GM23338 (cell line): ENCODE results near the gene MCU. TPM values are rescaled to one million over a fixed set of nuclear protein-coding genes. Genes with fewer than 3 reads are reported as not detected.

Experiments
- ATAC-seq: fragments of 200-7000 bp; cut with Tn5 transposase; 3 replicates; pipeline ENCODE4 v1.9.1; 2020
- DNase-seq: peaks from one replicate; pipeline ENCODE4 v3.0.0-alpha.2; 2015; ENCODE audit warnings: low spot score
- H2AFZ ChIP-seq: fragments of 200-600 bp; sonication (generic); 2 replicates; pipeline ENCODE4 v1.8.0; 2016; ENCODE audit warnings: antibody characterized with exemption, mild to moderate bottlenecking, moderate library complexity
- H3F3A ChIP-seq: fragments of 200-600 bp; sonication (generic); replicated peaks from 2 replicates; pipeline ENCODE4 v1.8.0; 2017; ENCODE audit warnings: antibody characterized with exemption, mixed run types, low read depth
- H3K27ac ChIP-seq: fragments of 200-600 bp; sonication (generic); 2 replicates; pipeline ENCODE4 v1.6.1; 2016; ENCODE audit warnings: low read depth
- H3K27me3 ChIP-seq: fragments of 200-600 bp; sonication (generic); 2 replicates; pipeline ENCODE4 v1.8.0; 2016; ENCODE audit warnings: mild to moderate bottlenecking, mixed run types, moderate library complexity; ENCODE audit not compliant: insufficient read depth
- H3K36me3 ChIP-seq: fragments of 200-600 bp; sonication (generic); 2 replicates; pipeline ENCODE4 v1.8.0; 2016; ENCODE audit warnings: mild to moderate bottlenecking; ENCODE audit not compliant: insufficient read depth
- H3K4me1 ChIP-seq: fragments of 200-600 bp; sonication (generic); 2 replicates; pipeline ENCODE4 v1.8.0; 2016; ENCODE audit warnings: mild to moderate bottlenecking, moderate library complexity; ENCODE audit not compliant: insufficient read depth
- H3K4me2 ChIP-seq: fragments of 200-600 bp; sonication (generic); 2 replicates; pipeline ENCODE4 v1.7.1; 2017; ENCODE audit warnings: mixed run types
- H3K4me3 ChIP-seq: fragments of 200-600 bp; sonication (generic); 2 replicates; pipeline ENCODE4 v1.6.1; 2016; ENCODE audit warnings: mixed run types
- H3K79me2 ChIP-seq: fragments of 200-600 bp; sonication (generic); replicated peaks from 2 replicates; pipeline ENCODE4 v1.8.0; 2017; ENCODE audit warnings: mild to moderate bottlenecking; ENCODE audit not compliant: insufficient read depth
- H3K9me2 ChIP-seq: fragments of 200-600 bp; sonication (generic); 2 replicates; pipeline ENCODE4 v1.8.0; 2017; ENCODE audit not compliant: insufficient read depth
- H4K20me1 ChIP-seq: fragments of 200-600 bp; sonication (generic); replicated peaks from 2 replicates; pipeline ENCODE4 v1.8.0; 2017; ENCODE audit warnings: mild to moderate bottlenecking; ENCODE audit not compliant: insufficient read depth
- H3K27ac Mint-ChIP-seq: 2 replicates; pipeline ENCODE4 v1.8.0; 2020; ENCODE audit warnings: inconsistent platforms, mild to moderate bottlenecking, moderate library complexity, mixed read lengths
- H3K27me3 Mint-ChIP-seq: 3 replicates; pipeline ENCODE4 v1.8.0; 2022; ENCODE audit warnings: low read depth, mild to moderate bottlenecking, moderate library complexity, mixed read lengths, inconsistent platforms; ENCODE audit not compliant: insufficient read depth, poor library complexity
- H3K36me3 Mint-ChIP-seq: 3 replicates; pipeline ENCODE4 v1.8.0; 2021; ENCODE audit warnings: low read depth, mild to moderate bottlenecking, inconsistent platforms, moderate library complexity, mixed read lengths
- H3K4me1 Mint-ChIP-seq: 3 replicates; pipeline ENCODE4 v1.8.0; 2020; ENCODE audit warnings: mild to moderate bottlenecking, inconsistent platforms, mixed read lengths
- H3K4me3 Mint-ChIP-seq: 3 replicates; pipeline ENCODE4 v1.8.0; 2021; ENCODE audit warnings: moderate library complexity, mild to moderate bottlenecking, inconsistent platforms, mixed read lengths
- H3K9me3 Mint-ChIP-seq: 3 replicates; pipeline ENCODE4 v1.8.0; 2020; ENCODE audit warnings: moderate library complexity, mild to moderate bottlenecking, inconsistent platforms, mixed read lengths
- CREB1 ChIP-seq: fragments of 250-450 bp; sonication (Bioruptor Pico); IDR thresholded peaks from 2 replicates; pipeline ENCODE4 v1.5.0; 2020; ENCODE audit warnings: low read depth, mild to moderate bottlenecking, moderate library complexity
- EZH2 ChIP-seq: fragments of 200-600 bp; sonication (generic); IDR thresholded peaks from one replicate; pipeline ENCODE4 v1.8.0; 2017; ENCODE audit warnings: antibody characterized with exemption, mild to moderate bottlenecking, low read depth; ENCODE audit not compliant: unreplicated experiment
- EZH2phosphoT487 ChIP-seq: fragments of 200-600 bp; sonication (generic); IDR thresholded peaks from one replicate; pipeline ENCODE4 v1.8.1; 2018; ENCODE audit warnings: antibody characterized with exemption; ENCODE audit not compliant: unreplicated experiment
- JUNB ChIP-seq: IDR thresholded peaks from one replicate; pipeline ENCODE4 v1.6.1; 2016; ENCODE audit warnings: antibody characterized with exemption; ENCODE audit not compliant: unreplicated experiment
- NANOG ChIP-seq: IDR thresholded peaks from 2 replicates; pipeline ENCODE4 v1.6.1; 2016; ENCODE audit warnings: antibody characterized with exemption, borderline replicate concordance
- POLR2AphosphoS5 ChIP-seq: IDR thresholded peaks from 2 replicates; pipeline ENCODE4 v1.6.1; 2016; ENCODE audit warnings: antibody characterized with exemption, low read depth
- STAT1 ChIP-seq: IDR thresholded peaks from one replicate; pipeline ENCODE4 v1.6.1; 2016; ENCODE audit warnings: antibody characterized with exemption; ENCODE audit not compliant: unreplicated experiment
- ZNF114 ChIP-seq: fragments of 250-450 bp; sonication (Bioruptor Pico); IDR thresholded peaks from 2 replicates; pipeline ENCODE4 v1.5.0; 2020; ENCODE audit warnings: mild to moderate bottlenecking, moderate library complexity
- ZNF331 ChIP-seq: fragments of 250-450 bp; sonication (Bioruptor Pico); IDR thresholded peaks from 2 replicates; pipeline ENCODE4 v1.5.0; 2020; ENCODE audit warnings: low read depth, mild to moderate bottlenecking, moderate library complexity
- polyA plus RNA-seq: library from polyadenylated mRNA; unstranded; fragments of >200 nt; fragmentation: Nextera tagmentation; extraction: Ambion mirVana; gene quantifications from 2 replicates; pipeline ENCODE4 v1.2.1, GENCODE V29; 2016
- total RNA-seq: library from RNA; depleted of rRNA; stranded (reverse); fragments of >200 nt; shearing (Covaris generic); gene quantifications from 2 replicates; pipeline ENCODE4 v1.2.3, GENCODE V29; 2014
- TF ChIP-seq, protein P1 (sequence below): IDR thresholded peaks from one replicate; pipeline ENCODE4 v1.6.1; 2018; ENCODE audit warnings: antibody characterized with exemption; ENCODE audit not compliant: unreplicated experiment
- TF ChIP-seq, protein P2 (sequence below), 2 experiments: fragments of 200-600 bp in 1 of 2; sonication (generic) in 1 of 2; conservative IDR thresholded peaks; 2 replicates each; pipeline versions ENCODE4 v1.5.1 to v1.6.1; 2016 to 2017; ENCODE audit warnings: antibody characterized with exemption in 2 of 2, low read depth in 2 of 2, mild to moderate bottlenecking in 2 of 2, moderate library complexity in 1 of 2
- TF ChIP-seq, protein P3 (sequence below): IDR thresholded peaks from 2 replicates; pipeline ENCODE4 v1.6.1; 2016; ENCODE audit warnings: antibody characterized with exemption
- TF ChIP-seq, protein P4 (sequence below): fragments of 250-450 bp; sonication (Bioruptor Pico); IDR thresholded peaks from 2 replicates; pipeline ENCODE4 v1.5.0; 2020; ENCODE audit warnings: mild to moderate bottlenecking, moderate library complexity

Gene MCU
- total and polyA plus RNA-seq, 2 experiments from 2014 or later = 41.8 to 68.2 TPM

DNA sequence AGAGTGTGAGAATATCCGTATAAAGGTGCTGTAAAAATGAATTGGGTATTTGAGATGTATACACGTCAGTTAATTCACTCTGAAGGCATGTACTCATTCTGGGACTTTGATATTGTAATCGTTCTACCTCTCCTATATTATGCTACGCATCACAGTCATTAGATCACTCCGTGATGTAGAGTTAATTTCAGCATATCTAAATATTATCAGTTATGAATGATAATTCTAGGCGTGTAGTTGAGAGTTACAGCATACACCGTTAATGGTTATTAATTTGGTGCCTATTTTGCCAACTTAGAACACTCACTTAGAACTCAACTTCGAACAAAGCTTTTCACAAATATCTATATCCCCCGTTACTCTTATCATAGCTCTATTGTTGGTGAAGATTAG is 477 bp upstream of the MCU start (continued):
- TF ChIP-seq, protein P1, sequence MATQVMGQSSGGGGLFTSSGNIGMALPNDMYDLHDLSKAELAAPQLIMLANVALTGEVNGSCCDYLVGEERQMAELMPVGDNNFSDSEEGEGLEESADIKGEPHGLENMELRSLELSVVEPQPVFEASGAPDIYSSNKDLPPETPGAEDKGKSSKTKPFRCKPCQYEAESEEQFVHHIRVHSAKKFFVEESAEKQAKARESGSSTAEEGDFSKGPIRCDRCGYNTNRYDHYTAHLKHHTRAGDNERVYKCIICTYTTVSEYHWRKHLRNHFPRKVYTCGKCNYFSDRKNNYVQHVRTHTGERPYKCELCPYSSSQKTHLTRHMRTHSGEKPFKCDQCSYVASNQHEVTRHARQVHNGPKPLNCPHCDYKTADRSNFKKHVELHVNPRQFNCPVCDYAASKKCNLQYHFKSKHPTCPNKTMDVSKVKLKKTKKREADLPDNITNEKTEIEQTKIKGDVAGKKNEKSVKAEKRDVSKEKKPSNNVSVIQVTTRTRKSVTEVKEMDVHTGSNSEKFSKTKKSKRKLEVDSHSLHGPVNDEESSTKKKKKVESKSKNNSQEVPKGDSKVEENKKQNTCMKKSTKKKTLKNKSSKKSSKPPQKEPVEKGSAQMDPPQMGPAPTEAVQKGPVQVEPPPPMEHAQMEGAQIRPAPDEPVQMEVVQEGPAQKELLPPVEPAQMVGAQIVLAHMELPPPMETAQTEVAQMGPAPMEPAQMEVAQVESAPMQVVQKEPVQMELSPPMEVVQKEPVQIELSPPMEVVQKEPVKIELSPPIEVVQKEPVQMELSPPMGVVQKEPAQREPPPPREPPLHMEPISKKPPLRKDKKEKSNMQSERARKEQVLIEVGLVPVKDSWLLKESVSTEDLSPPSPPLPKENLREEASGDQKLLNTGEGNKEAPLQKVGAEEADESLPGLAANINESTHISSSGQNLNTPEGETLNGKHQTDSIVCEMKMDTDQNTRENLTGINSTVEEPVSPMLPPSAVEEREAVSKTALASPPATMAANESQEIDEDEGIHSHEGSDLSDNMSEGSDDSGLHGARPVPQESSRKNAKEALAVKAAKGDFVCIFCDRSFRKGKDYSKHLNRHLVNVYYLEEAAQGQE = no peak
- TF ChIP-seq ZNF331 (CRISPR knock-in tag) (no peak), NANOG (no peak), POLR2AphosphoS5 (no peak), JUNB (no peak), EZH2phosphoT487 (no peak), ZNF114 (CRISPR knock-in tag) (no peak)

DNA sequence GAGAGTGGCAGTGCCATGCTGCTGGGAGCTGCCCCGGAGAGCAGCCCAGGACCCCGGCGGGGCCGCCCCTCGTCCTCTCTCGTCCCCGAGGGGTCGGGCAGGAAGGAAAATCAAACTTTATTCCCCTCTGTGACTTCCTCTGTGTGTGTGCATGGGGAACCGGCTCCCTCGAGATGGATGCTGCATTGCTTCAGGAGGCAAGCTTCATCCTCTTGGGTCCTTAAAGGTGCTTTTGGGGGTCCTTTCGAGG is 726 bp downstream of the MCU start:
- Mint-ChIP-seq H3K36me3 (no peaks in the 10 kb centered on the region), H3K27me3 (peaks cover 2% of the 10 kb centered on the region), H3K4me1 (peaks cover 18% of the 10 kb centered on the region; the same call in 2 of the 3 replicates), H3K27ac (no peak overlapping the region), H3K9me3 (no peaks in the 10 kb centered on the region), H3K4me3 (peak overlapping the region; percentile 90)
- peaks cover 51% of the 10 kb centered on the region for H3K79me2 ChIP-seq
- DNase-seq (no peak), ATAC-seq (peak; percentile 8)
- peaks cover 15% of the 10 kb centered on the region for H4K20me1 ChIP-seq
- H3K4me3 ChIP-seq = peak overlapping the region; percentile 90
- no peaks in the 10 kb centered on the region for H3F3A ChIP-seq
- H3K4me1 ChIP-seq = peaks cover 14% of the 10 kb centered on the region
- TF ChIP-seq, protein P2, sequence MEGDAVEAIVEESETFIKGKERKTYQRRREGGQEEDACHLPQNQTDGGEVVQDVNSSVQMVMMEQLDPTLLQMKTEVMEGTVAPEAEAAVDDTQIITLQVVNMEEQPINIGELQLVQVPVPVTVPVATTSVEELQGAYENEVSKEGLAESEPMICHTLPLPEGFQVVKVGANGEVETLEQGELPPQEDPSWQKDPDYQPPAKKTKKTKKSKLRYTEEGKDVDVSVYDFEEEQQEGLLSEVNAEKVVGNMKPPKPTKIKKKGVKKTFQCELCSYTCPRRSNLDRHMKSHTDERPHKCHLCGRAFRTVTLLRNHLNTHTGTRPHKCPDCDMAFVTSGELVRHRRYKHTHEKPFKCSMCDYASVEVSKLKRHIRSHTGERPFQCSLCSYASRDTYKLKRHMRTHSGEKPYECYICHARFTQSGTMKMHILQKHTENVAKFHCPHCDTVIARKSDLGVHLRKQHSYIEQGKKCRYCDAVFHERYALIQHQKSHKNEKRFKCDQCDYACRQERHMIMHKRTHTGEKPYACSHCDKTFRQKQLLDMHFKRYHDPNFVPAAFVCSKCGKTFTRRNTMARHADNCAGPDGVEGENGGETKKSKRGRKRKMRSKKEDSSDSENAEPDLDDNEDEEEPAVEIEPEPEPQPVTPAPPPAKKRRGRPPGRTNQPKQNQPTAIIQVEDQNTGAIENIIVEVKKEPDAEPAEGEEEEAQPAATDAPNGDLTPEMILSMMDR (conservative IDR thresholded peaks at IDR 0.05; ENCODE audit: low read depth in 2 of 2) = no peak
- TF ChIP-seq EZH2 (no peak), ZNF331 (CRISPR knock-in tag) (no peak), CREB1 (CRISPR knock-in tag) (no peak), NANOG (no peak), ZNF114 (CRISPR knock-in tag) (no peak), STAT1 (no peak)
- TF ChIP-seq, protein P3, sequence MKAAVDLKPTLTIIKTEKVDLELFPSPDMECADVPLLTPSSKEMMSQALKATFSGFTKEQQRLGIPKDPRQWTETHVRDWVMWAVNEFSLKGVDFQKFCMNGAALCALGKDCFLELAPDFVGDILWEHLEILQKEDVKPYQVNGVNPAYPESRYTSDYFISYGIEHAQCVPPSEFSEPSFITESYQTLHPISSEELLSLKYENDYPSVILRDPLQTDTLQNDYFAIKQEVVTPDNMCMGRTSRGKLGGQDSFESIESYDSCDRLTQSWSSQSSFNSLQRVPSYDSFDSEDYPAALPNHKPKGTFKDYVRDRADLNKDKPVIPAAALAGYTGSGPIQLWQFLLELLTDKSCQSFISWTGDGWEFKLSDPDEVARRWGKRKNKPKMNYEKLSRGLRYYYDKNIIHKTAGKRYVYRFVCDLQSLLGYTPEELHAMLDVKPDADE = no peak
- TF ChIP-seq, protein P4, sequence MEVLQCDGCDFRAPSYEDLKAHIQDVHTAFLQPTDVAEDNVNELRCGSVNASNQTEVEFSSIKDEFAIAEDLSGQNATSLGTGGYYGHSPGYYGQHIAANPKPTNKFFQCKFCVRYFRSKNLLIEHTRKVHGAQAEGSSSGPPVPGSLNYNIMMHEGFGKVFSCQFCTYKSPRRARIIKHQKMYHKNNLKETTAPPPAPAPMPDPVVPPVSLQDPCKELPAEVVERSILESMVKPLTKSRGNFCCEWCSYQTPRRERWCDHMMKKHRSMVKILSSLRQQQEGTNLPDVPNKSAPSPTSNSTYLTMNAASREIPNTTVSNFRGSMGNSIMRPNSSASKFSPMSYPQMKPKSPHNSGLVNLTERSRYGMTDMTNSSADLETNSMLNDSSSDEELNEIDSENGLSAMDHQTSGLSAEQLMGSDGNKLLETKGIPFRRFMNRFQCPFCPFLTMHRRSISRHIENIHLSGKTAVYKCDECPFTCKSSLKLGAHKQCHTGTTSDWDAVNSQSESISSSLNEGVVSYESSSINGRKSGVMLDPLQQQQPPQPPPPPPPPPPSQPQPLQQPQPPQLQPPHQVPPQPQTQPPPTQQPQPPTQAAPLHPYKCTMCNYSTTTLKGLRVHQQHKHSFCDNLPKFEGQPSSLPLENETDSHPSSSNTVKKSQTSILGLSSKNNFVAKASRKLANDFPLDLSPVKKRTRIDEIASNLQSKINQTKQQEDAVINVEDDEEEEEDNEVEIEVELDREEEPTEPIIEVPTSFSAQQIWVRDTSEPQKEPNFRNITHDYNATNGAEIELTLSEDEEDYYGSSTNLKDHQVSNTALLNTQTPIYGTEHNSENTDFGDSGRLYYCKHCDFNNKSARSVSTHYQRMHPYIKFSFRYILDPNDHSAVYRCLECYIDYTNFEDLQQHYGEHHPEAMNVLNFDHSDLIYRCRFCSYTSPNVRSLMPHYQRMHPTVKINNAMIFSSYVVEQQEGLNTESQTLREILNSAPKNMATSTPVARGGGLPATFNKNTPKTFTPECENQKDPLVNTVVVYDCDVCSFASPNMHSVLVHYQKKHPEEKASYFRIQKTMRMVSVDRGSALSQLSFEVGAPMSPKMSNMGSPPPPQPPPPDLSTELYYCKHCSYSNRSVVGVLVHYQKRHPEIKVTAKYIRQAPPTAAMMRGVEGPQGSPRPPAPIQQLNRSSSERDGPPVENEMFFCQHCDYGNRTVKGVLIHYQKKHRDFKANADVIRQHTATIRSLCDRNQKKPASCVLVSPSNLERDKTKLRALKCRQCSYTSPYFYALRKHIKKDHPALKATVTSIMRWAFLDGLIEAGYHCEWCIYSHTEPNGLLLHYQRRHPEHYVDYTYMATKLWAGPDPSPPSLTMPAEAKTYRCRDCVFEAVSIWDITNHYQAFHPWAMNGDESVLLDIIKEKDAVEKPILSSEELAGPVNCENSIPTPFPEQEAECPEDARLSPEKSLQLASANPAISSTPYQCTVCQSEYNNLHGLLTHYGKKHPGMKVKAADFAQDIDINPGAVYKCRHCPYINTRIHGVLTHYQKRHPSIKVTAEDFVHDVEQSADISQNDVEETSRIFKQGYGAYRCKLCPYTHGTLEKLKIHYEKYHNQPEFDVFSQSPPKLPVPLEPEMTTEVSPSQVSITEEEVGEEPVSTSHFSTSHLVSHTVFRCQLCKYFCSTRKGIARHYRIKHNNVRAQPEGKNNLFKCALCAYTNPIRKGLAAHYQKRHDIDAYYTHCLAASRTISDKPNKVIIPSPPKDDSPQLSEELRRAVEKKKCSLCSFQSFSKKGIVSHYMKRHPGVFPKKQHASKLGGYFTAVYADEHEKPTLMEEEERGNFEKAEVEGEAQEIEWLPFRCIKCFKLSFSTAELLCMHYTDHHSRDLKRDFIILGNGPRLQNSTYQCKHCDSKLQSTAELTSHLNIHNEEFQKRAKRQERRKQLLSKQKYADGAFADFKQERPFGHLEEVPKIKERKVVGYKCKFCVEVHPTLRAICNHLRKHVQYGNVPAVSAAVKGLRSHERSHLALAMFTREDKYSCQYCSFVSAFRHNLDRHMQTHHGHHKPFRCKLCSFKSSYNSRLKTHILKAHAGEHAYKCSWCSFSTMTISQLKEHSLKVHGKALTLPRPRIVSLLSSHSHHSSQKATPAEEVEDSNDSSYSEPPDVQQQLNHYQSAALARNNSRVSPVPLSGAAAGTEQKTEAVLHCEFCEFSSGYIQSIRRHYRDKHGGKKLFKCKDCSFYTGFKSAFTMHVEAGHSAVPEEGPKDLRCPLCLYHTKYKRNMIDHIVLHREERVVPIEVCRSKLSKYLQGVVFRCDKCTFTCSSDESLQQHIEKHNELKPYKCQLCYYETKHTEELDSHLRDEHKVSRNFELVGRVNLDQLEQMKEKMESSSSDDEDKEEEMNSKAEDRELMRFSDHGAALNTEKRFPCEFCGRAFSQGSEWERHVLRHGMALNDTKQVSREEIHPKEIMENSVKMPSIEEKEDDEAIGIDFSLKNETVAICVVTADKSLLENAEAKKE = no peak
- H3K27ac ChIP-seq = no peak overlapping the region
- no peaks in the 10 kb centered on the region for H3K9me2 ChIP-seq
- H2AFZ ChIP-seq = peak overlapping the region; percentile 44; the same call in 1 of the 2 replicates
- no peaks in the 10 kb centered on the region for H3K36me3 ChIP-seq
- H3K4me2 ChIP-seq = peak overlapping the region; percentile 87
- no peaks in the 10 kb centered on the region for H3K27me3 ChIP-seq
